Pons (tissue), 1 donor: ENCODE results near the gene MBNL2.

Source experiments
- DNase-seq: peaks from one replicate; pipeline ENCODE4 v3.0.0-alpha.2; 2016; ENCODE audit warnings: low spot score

MBNL2 gene

GRCh38 chr13:97234236-97234635 lies 12.1 kb downstream of the MBNL2 start:
- no peak for DNase-seq

GRCh38 chr13:97234742-97235141 lies 12.6 kb downstream of the MBNL2 start:
- peak; percentile 28 for DNase-seq

- peak; percentile 70 for DNase-seq
Observed at GRCh38 chr13:97235549-97236231, 13.6 kb downstream of the MBNL2 start.

GRCh38 chr13:97237388-97237787 lies 15.3 kb downstream of the MBNL2 start:
- DNase-seq = no peak

- no peak for DNase-seq
Observed at GRCh38 chr13:97238432-97238831, 16.3 kb downstream of the MBNL2 start.

- no peak for DNase-seq
Observed at GRCh38 chr13:97238883-97239282, 16.8 kb downstream of the MBNL2 start.

GRCh38 chr13:97239306-97239705 lies 17.2 kb downstream of the MBNL2 start:
- no peak for DNase-seq

GRCh38 chr13:97239943-97240787 lies 18.0 kb downstream of the MBNL2 start:
- DNase-seq = no peak

- no peak for DNase-seq
Observed at GRCh38 chr13:97240788-97241734, 18.9 kb downstream of the MBNL2 start.

GRCh38 chr13:97241761-97242160 lies 19.6 kb downstream of the MBNL2 start:
- DNase-seq = no peak

- peak; percentile 94 for DNase-seq
Observed at GRCh38 chr13:97242755-97243497, 20.8 kb downstream of the MBNL2 start.

GRCh38 chr13:97243915-97244781 lies 22.0 kb downstream of the MBNL2 start:
- peak; percentile 99 for DNase-seq

GRCh38 chr13:97245011-97245410 lies 22.9 kb downstream of the MBNL2 start:
- no peak for DNase-seq

- DNase-seq = no peak
Observed at GRCh38 chr13:97246596-97247158, 24.5 kb downstream of the MBNL2 start.

GRCh38 chr13:97248243-97248642 lies 26.1 kb downstream of the MBNL2 start:
- DNase-seq = no peak

GRCh38 chr13:97249093-97249795 lies 27.1 kb downstream of the MBNL2 start:
- DNase-seq = no peak

- no peak for DNase-seq
Observed at GRCh38 chr13:97249796-97250495, 27.8 kb downstream of the MBNL2 start.

GRCh38 chr13:97250560-97250959 lies 28.4 kb downstream of the MBNL2 start:
- peak; percentile 38 for DNase-seq

- DNase-seq = no peak
Observed at GRCh38 chr13:97252735-97253134, 30.6 kb downstream of the MBNL2 start.
